ENCODE data around the gene USP21. TPM values are rescaled to one million over a fixed set of nuclear protein-coding genes. Genes with fewer than 3 reads are reported as not detected.

USP21 gene
- total and polyA plus RNA-seq, 2 of the 8 experiments (the other 6 are each of a cell fraction or from before 2014, with no cell fraction given), result 23.9 to 36.3 TPM

DNA sequence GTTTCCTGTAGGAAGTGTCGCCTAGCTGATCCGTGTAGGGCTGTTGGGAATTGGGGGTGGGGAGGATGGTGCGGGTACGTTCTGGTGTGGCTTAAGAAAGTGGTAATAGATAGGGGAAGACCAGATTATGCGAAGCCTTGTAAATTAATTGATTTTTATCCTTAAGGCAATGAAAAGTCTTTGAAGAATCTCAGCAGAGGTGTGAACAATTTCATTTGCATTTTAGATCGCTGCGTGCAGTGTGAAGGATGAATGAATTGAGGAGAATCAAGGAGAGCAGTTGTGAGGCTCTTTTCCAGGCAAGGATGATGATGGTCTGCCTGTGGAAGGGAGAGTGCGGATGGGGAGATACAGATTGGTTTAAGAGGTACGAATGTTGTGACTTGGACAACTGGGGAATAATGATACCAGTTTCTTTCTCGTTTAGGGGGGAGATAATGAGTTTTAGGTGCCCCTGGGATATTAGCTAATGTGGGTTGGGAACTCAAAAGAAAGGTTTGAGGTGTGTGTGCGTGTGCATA lies 26.0 kb upstream of the USP21 start:
- POLR2A ChIA-PET (ENCODE audit: partially characterized antibody), result interaction anchor here (0.7 to 9.6 kb wide), 21 partner anchors 8 to 179 kb away, joined by 3 to 130 read pairs (median 5); partner anchors contain the start of genes ADAMTS4, B4GALT3, F11R and KLHDC9
- TF ChIP-seq SAP30 (IDR thresholded peaks at IDR 0.05; ENCODE audit: insufficient read depth, insufficient replicate concordance, low read length) (no peak), KDM1A (IDR thresholded peaks at IDR 0.05; ENCODE audit: borderline replicate concordance, low read length) (no peak), MAFK (IDR thresholded peaks at IDR 0.05; ENCODE audit: low read depth, low read length) (no peak), KDM4A (IDR thresholded peaks at IDR 0.05; ENCODE audit: low read depth, low read length, severe bottlenecking) (peak; percentile 18), YY1 (IDR thresholded peaks at IDR 0.05; ENCODE audit: low read depth, low read length) (no peak), PHF8 (conservative IDR thresholded peaks at IDR 0.05; ENCODE audit: low read depth, low read length) (no peak)
- TF ChIP-seq, protein P1, sequence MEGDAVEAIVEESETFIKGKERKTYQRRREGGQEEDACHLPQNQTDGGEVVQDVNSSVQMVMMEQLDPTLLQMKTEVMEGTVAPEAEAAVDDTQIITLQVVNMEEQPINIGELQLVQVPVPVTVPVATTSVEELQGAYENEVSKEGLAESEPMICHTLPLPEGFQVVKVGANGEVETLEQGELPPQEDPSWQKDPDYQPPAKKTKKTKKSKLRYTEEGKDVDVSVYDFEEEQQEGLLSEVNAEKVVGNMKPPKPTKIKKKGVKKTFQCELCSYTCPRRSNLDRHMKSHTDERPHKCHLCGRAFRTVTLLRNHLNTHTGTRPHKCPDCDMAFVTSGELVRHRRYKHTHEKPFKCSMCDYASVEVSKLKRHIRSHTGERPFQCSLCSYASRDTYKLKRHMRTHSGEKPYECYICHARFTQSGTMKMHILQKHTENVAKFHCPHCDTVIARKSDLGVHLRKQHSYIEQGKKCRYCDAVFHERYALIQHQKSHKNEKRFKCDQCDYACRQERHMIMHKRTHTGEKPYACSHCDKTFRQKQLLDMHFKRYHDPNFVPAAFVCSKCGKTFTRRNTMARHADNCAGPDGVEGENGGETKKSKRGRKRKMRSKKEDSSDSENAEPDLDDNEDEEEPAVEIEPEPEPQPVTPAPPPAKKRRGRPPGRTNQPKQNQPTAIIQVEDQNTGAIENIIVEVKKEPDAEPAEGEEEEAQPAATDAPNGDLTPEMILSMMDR (IDR thresholded peaks at IDR 0.05; ENCODE audit: control extremely low read depth in 1 of 3, insufficient read depth in 1 of 3, low read depth in 1 of 3, low read length in 3 of 3), result no peak
- TF ChIP-seq, protein P2, sequence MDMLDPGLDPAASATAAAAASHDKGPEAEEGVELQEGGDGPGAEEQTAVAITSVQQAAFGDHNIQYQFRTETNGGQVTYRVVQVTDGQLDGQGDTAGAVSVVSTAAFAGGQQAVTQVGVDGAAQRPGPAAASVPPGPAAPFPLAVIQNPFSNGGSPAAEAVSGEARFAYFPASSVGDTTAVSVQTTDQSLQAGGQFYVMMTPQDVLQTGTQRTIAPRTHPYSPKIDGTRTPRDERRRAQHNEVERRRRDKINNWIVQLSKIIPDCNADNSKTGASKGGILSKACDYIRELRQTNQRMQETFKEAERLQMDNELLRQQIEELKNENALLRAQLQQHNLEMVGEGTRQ (IDR thresholded peaks at IDR 0.05; ENCODE audit: low read length), result no peak

More for the DNA sequence above, 26.0 kb upstream of the USP21 start:
- WGBS, 2 experiments (ENCODE audit: extremely low coverage in 1 of 2, insufficient coverage in 1 of 2, insufficient read length in 1 of 2, insufficient replicate concordance in 2 of 2, low coverage in 1 of 2, low lambda C conversion rate in 2 of 2, missing lambda C conversion rate in 1 of 2), result 2% methylated on average over 11 of the region's 11 CpGs; no CpG with 5 or more reads in 1 of the 2 experiments
- no peaks in the 10 kb centered on the region for H3K9me3 ChIP-seq (ENCODE audit: insufficient read depth in 2 of 2, low read depth in 1 of 2, low read length in 1 of 2)
- peaks cover 2 to 4% of the 10 kb centered on the region in 2 experiments for H4K20me1 ChIP-seq (replicated peaks in 1 of 2; ENCODE audit: control insufficient read depth in 1 of 2, insufficient read depth in 2 of 2, low read length in 2 of 2)
- H4K5ac ChIP-seq (ENCODE audit: insufficient read length, low read depth, low read length), result peak overlapping the region; percentile 25
- peak overlapping the region; percentile 53 for H3K18ac ChIP-seq (ENCODE audit: extremely low read depth, low read length)
- H3K9ac ChIP-seq (replicated peaks in 1 of 4; ENCODE audit: extremely low read depth in 1 of 4, low read depth in 3 of 4, low read length in 3 of 4), result peak overlapping the region; percentile 75 to 85 (median 80)
- peak overlapping the region; percentile 71 to 97 (median 84) for H3K4me3 ChIP-seq (ENCODE audit: extremely low read depth in 1 of 4, insufficient read depth in 2 of 4, low read depth in 3 of 4, low read length in 4 of 4)
- H2BK120ac ChIP-seq (replicated peaks; ENCODE audit: low read depth, low read length), result no peak overlapping the region
- H4K91ac ChIP-seq (replicated peaks; ENCODE audit: insufficient read length, low read length), result peak overlapping the region; percentile 46
- H3K4ac ChIP-seq (replicated peaks; ENCODE audit: insufficient read length, low read depth, low read length), result peak overlapping the region; percentile 70
- H3K4me2 ChIP-seq (ENCODE audit: insufficient read depth in 1 of 2, low read depth in 2 of 2, low read length in 2 of 2), result peak overlapping the region; percentile 78
- H4K8ac ChIP-seq (ENCODE audit: extremely low read depth, insufficient read depth, low read length), result 0 out of 2 replicates have a peak overlapping the region, but pooled peaks have one; percentile 26
- H2BK12ac ChIP-seq (ENCODE audit: low read depth, low read length), result peak overlapping the region; percentile 91; the same call in 1 of the 2 replicates
- peaks cover 0 to 14% (median 4%) of the 10 kb centered on the region in 4 experiments; a peak in 3 of 8 replicates for H3K36me3 ChIP-seq (ENCODE audit: control insufficient read depth in 2 of 4, insufficient read depth in 4 of 4, low read length in 3 of 4)
- FAIRE-seq (peak; percentile 13), DNase-seq (ENCODE audit: low read depth in 1 of 2, low spot score in 2 of 2) (no peak)
- H3K23me2 ChIP-seq (ENCODE audit: low read depth, low read length), result peaks cover 9% of the 10 kb centered on the region
- peak overlapping the region; percentile 23 for H3K56ac ChIP-seq (replicated peaks; ENCODE audit: insufficient read length, low read depth, low read length)
- H3K23ac ChIP-seq (ENCODE audit: insufficient read length), result no peak overlapping the region
- H2AK5ac ChIP-seq (ENCODE audit: low read depth, low read length), result no peak overlapping the region
- H3K27ac ChIP-seq (ENCODE audit: low read depth, low read length), result peak overlapping the region; percentile 95
- no peaks in the 10 kb centered on the region for H3K27me3 ChIP-seq (replicated peaks in 1 of 4; ENCODE audit: control insufficient read depth in 3 of 4, extremely low read depth in 1 of 4, insufficient read depth in 3 of 4, low read length in 3 of 4)
- peak overlapping the region; percentile 88 for H2BK5ac ChIP-seq (ENCODE audit: low read depth, low read length)
- no peak overlapping the region for H3K14ac ChIP-seq (ENCODE audit: insufficient read length)
- peak overlapping the region; percentile 51; the same call in 1 of the 2 replicates for H2AFZ ChIP-seq (ENCODE audit: low read length)
- H3K79me2 ChIP-seq (ENCODE audit: control insufficient read depth in 1 of 2, insufficient read depth in 2 of 2, low read length in 2 of 2), result peaks cover 0 to 42% of the 10 kb centered on the region in 2 experiments; a peak in 3 of 4 replicates
- no peaks in the 10 kb centered on the region; a peak in 1 of 7 replicates for H3K4me1 ChIP-seq (replicated peaks in 1 of 4; ENCODE audit: control insufficient read depth in 3 of 4, insufficient read depth in 4 of 4, low read length in 3 of 4)
- H2BK20ac ChIP-seq (ENCODE audit: low read length), result no peak overlapping the region
- CTCF ChIA-PET (ENCODE audit: partially characterized antibody), result interaction anchor here (1.2 to 2.7 kb wide), 5 partner anchors 19 to 39 kb away, joined by 3 to 10 read pairs (median 4); partner anchors contain the start of genes PPOX and UFC1
- peaks cover 9% of the 10 kb centered on the region for H3K79me1 ChIP-seq (ENCODE audit: low read depth, low read length)
- no peak overlapping the region for H2BK15ac ChIP-seq (ENCODE audit: low read length)
